H9 (cell line): Measurements from ENCODE around the gene LRMDA. TPM values are rescaled to one million over a fixed set of nuclear protein-coding genes. Genes with fewer than 3 reads are reported as not detected.

Experiments used
- DNase-seq: peaks from one replicate; pipeline ENCODE4 v3.0.0-alpha.2; 2017
- H2AFZ ChIP-seq: one replicate; pipeline ENCODE4 v1.6.1; 2013; ENCODE audit warnings: mild to moderate bottlenecking, low read length, control low read depth, moderate library complexity
- H2AK5ac ChIP-seq: 2 replicates; pipeline ENCODE4 v1.6.1; 2013; ENCODE audit warnings: low read length, control low read depth, mixed read lengths; ENCODE audit not compliant: insufficient read length
- H2BK120ac ChIP-seq: one replicate; pipeline ENCODE4 v1.6.1; 2013; ENCODE audit warnings: low read depth, mild to moderate bottlenecking, low read length, control low read depth, inconsistent platforms; ENCODE audit not compliant: poor library complexity, severe bottlenecking
- H2BK12ac ChIP-seq: 2 replicates; pipeline ENCODE4 v1.6.1; 2013; ENCODE audit warnings: low read length, control low read depth, mixed read lengths, low read depth; ENCODE audit not compliant: insufficient read length
- H2BK15ac ChIP-seq: 2 replicates; pipeline ENCODE4 v1.6.1; 2013; ENCODE audit warnings: low read depth, low read length, control low read depth
- H2BK20ac ChIP-seq: one replicate; pipeline ENCODE4 v1.6.1; 2013; ENCODE audit warnings: low read depth, mild to moderate bottlenecking, low read length, control low read depth, inconsistent platforms; ENCODE audit not compliant: poor library complexity, severe bottlenecking
- H2BK5ac ChIP-seq: 2 replicates; pipeline ENCODE4 v1.6.1; 2013; ENCODE audit warnings: low read length, control low read depth, mixed read lengths; ENCODE audit not compliant: insufficient read length
- H3K14ac ChIP-seq: 2 replicates; pipeline ENCODE4 v1.6.1; 2013; ENCODE audit warnings: low read length, control low read depth; ENCODE audit not compliant: insufficient read depth
- H3K18ac ChIP-seq: 2 replicates; pipeline ENCODE4 v1.6.1; 2013; ENCODE audit warnings: low read depth, mild to moderate bottlenecking, mixed read lengths, low read length, control low read depth; ENCODE audit not compliant: insufficient read length
- H3K23ac ChIP-seq: 2 replicates; pipeline ENCODE4 v1.6.1; 2013; ENCODE audit warnings: low read length, control low read depth, mixed read lengths, low read depth; ENCODE audit not compliant: insufficient read length
- H3K23me2 ChIP-seq: 2 replicates; pipeline ENCODE4 v1.6.1; 2013; ENCODE audit warnings: low read depth, mild to moderate bottlenecking, mixed read lengths, low read length, control low read depth; ENCODE audit not compliant: insufficient read length, poor library complexity, severe bottlenecking
- H3K27ac ChIP-seq: 2 replicates; pipeline ENCODE4 v1.5.1; 2013; ENCODE audit warnings: low read length, control low read depth, mixed read lengths, low read depth; ENCODE audit not compliant: insufficient read length
- H3K27me3 ChIP-seq: 2 replicates; pipeline ENCODE4 v1.6.1; 2013; ENCODE audit warnings: low read length, control low read depth, inconsistent platforms; ENCODE audit not compliant: insufficient read depth
- H3K4ac ChIP-seq: 2 replicates; pipeline ENCODE4 v1.6.1; 2013; ENCODE audit warnings: low read depth, mild to moderate bottlenecking, control low read depth, inconsistent platforms, low read length, moderate library complexity
- H3K4me1 ChIP-seq: 2 replicates; pipeline ENCODE4 v1.6.1; 2013; ENCODE audit warnings: low read length, control low read depth, inconsistent platforms; ENCODE audit not compliant: insufficient read depth
- H3K4me2 ChIP-seq: 2 replicates; pipeline ENCODE4 v1.6.1; 2013; ENCODE audit warnings: low read length, control low read depth, mixed read lengths; ENCODE audit not compliant: insufficient read length, insufficient read depth
- H3K56ac ChIP-seq: 2 replicates; pipeline ENCODE4 v1.6.1; 2013; ENCODE audit warnings: low read depth, mild to moderate bottlenecking, mixed read lengths, low read length, control low read depth; ENCODE audit not compliant: insufficient read length
- H3K79me1 ChIP-seq: 2 replicates; pipeline ENCODE4 v1.6.1; 2013; ENCODE audit warnings: low read depth, mild to moderate bottlenecking, moderate library complexity, low read length, control low read depth, inconsistent platforms; ENCODE audit not compliant: insufficient read depth, poor library complexity, severe bottlenecking
- H3K79me2 ChIP-seq: 2 replicates; pipeline ENCODE4 v1.6.1; 2013; ENCODE audit warnings: low read length, control low read depth, inconsistent platforms; ENCODE audit not compliant: insufficient read depth
- H3K9ac ChIP-seq: 2 replicates; pipeline ENCODE4 v1.6.1; 2013; ENCODE audit warnings: low read length, control low read depth, mixed read lengths; ENCODE audit not compliant: insufficient read length; ENCODE audit errors: extremely low read depth
- H3K9me3 ChIP-seq: one replicate; pipeline ENCODE4 v1.6.1; 2013; ENCODE audit warnings: low read depth, low read length, inconsistent platforms; ENCODE audit not compliant: control insufficient read depth
- H3T11ph ChIP-seq: one replicate; pipeline ENCODE4 v1.6.1; 2013; ENCODE audit warnings: mild to moderate bottlenecking, low read length, control low read depth, inconsistent platforms
- H4K20me1 ChIP-seq: one replicate; pipeline ENCODE4 v1.6.1; 2013; ENCODE audit not compliant: control insufficient read depth, insufficient read length, insufficient read depth
- H4K5ac ChIP-seq: 2 replicates; pipeline ENCODE4 v1.6.1; 2013; ENCODE audit warnings: low read depth, mild to moderate bottlenecking, mixed read lengths, low read length, control low read depth; ENCODE audit not compliant: insufficient read length
- H4K8ac ChIP-seq: replicated peaks from 2 replicates; pipeline ENCODE4 v1.6.1; 2013; ENCODE audit warnings: low read length, control low read depth, mixed read lengths, low read depth; ENCODE audit not compliant: insufficient read length
- H4K91ac ChIP-seq: 2 replicates; pipeline ENCODE4 v1.6.1; 2013; ENCODE audit warnings: low read depth, mild to moderate bottlenecking, moderate library complexity, mixed read lengths, low read length, control low read depth; ENCODE audit not compliant: insufficient read length
- H3K27ac Mint-ChIP-seq, 3 experiments: 2 replicates in 2 of 3; 3 replicates in 1 of 3; pipeline ENCODE4 v1.8.0; 2020 to 2021; ENCODE audit warnings: mixed read lengths in 3 of 3, mild to moderate bottlenecking in 1 of 3, moderate library complexity in 1 of 3
- H3K27me3 Mint-ChIP-seq: 2 replicates; pipeline ENCODE4 v1.8.0; 2021; ENCODE audit warnings: low read depth, mild to moderate bottlenecking, moderate library complexity, mixed read lengths
- H3K36me3 Mint-ChIP-seq, 3 experiments: 2 replicates in 2 of 3; 3 replicates in 1 of 3; pipeline ENCODE4 v1.8.0; 2020 to 2021; ENCODE audit warnings: low read depth in 3 of 3, mixed read lengths in 3 of 3; ENCODE audit not compliant: insufficient read depth in 1 of 3
- H3K4me1 Mint-ChIP-seq, 2 experiments: 2 replicates each; pipeline ENCODE4 v1.8.0; 2020; ENCODE audit warnings: mixed read lengths in 2 of 2
- H3K4me3 Mint-ChIP-seq, 2 experiments: 2 replicates in 1 of 2; 3 replicates in 1 of 2; pipeline ENCODE4 v1.8.0; 2020 to 2021; ENCODE audit warnings: mild to moderate bottlenecking in 2 of 2, mixed read lengths in 2 of 2, moderate library complexity in 1 of 2
- H3K9me3 Mint-ChIP-seq, 2 experiments: 2 replicates in 1 of 2; 3 replicates in 1 of 2; pipeline ENCODE4 v1.8.0; 2020; ENCODE audit warnings: mild to moderate bottlenecking in 2 of 2, mixed read lengths in 2 of 2, moderate library complexity in 1 of 2
- CTCF ChIP-seq: fragments of 200-600 bp; sonication (generic); conservative IDR thresholded peaks from 3 replicates; pipeline ENCODE4 v1.8.0; 2021; ENCODE audit warnings: antibody characterized with exemption, mild to moderate bottlenecking
- WGBS: extraction: QIAGEN DNeasy Blood & Tissue Kit; methylation state at CpG from one replicate; pipeline ENCODE4 v1.1.7; 2013; ENCODE audit warnings: missing lambda C conversion rate, low lambda C conversion rate, mixed read lengths; ENCODE audit not compliant: insufficient read length; ENCODE audit errors: extremely low coverage; 5-methylcytosine and 5-hydroxymethylcytosine counted together
- total RNA-seq: library from RNA; stranded (reverse); gene quantifications from 2 replicates; pipeline ENCODE4 v1.2.1, GENCODE V29; 2021

LRMDA gene
- total RNA-seq, 1 experiment from 2014 or later, result 1.8 TPM

- TF ChIP-seq CTCF, result no peak
- Mint-ChIP-seq H3K27ac (no peak overlapping the region), H3K27me3 (no peaks in the 10 kb centered on the region), H3K4me1 (peaks cover 14 to 16% of the 10 kb centered on the region in 2 experiments), H3K36me3 (peaks cover 0 to 8% (median 0%) of the 10 kb centered on the region in 3 experiments; a peak in 3 of 7 replicates), H3K9me3 (peaks cover 5 to 8% of the 10 kb centered on the region in 2 experiments; a peak in 4 of 5 replicates), H3K4me3 (no peak overlapping the region)
- no peak for DNase-seq
- no peak overlapping the region for H3T11ph ChIP-seq
- no peak overlapping the region for H4K8ac ChIP-seq
- H4K20me1 ChIP-seq, result no peaks in the 10 kb centered on the region
- H4K5ac ChIP-seq, result no peak overlapping the region
- H3K23me2 ChIP-seq, result no peaks in the 10 kb centered on the region
- no peaks in the 10 kb centered on the region for H3K9me3 ChIP-seq
- WGBS, result no CpG with 5 or more reads among the region's 5 CpGs
- no peak overlapping the region for H2AK5ac ChIP-seq
- H3K79me2 ChIP-seq, result no peaks in the 10 kb centered on the region
- H3K14ac ChIP-seq, result no peak overlapping the region
- H3K27ac ChIP-seq, result no peak overlapping the region
- no peaks in the 10 kb centered on the region; the same call in 1 of the 2 replicates for H3K4me1 ChIP-seq
- H2BK12ac ChIP-seq, result no peak overlapping the region
- H3K4ac ChIP-seq, result no peak overlapping the region
- no peak overlapping the region for H3K4me2 ChIP-seq
- H3K9ac ChIP-seq, result no peak overlapping the region
- H4K91ac ChIP-seq, result no peak overlapping the region
- H2BK120ac ChIP-seq, result no peak overlapping the region
- no peaks in the 10 kb centered on the region for H3K79me1 ChIP-seq
- no peaks in the 10 kb centered on the region for H3K27me3 ChIP-seq
- no peak overlapping the region for H2BK5ac ChIP-seq
- no peak overlapping the region for H2BK15ac ChIP-seq
- no peak overlapping the region for H3K23ac ChIP-seq
- H2AFZ ChIP-seq, result no peak overlapping the region
- H2BK20ac ChIP-seq, result no peak overlapping the region
- H3K18ac ChIP-seq, result no peak overlapping the region
- H3K56ac ChIP-seq, result no peak overlapping the region
Measured at GRCh38 chr10:75851580-75852345, 420.3 kb downstream of the LRMDA start.
